Spleen (tissue), 7 donors: Measurements from ENCODE around the gene IRAG1.

Experiments
- POLR2A ChIP-seq, 3 donors: fragments of 450-650 bp; IDR thresholded peaks; one replicate each; pipeline ENCODE4 v1.5.1; 2017; ENCODE audit warnings: antibody characterized with exemption in 3 of 3, mild to moderate bottlenecking in 1 of 3
- TF ChIP-seq, protein P1 (sequence below), 11 experiments: fragments of 200-600 bp in 7 of 11; fragments of 450-650 bp in 4 of 11; sonication (generic) in 4 of 11; IDR thresholded peaks in 8 of 11; conservative IDR thresholded peaks in 3 of 11; 1 replicate in 7 of 11; 2 replicates in 4 of 11; pipeline versions ENCODE4 v1.4.0 to v1.8.0; 2016 to 2021; ENCODE audit warnings: antibody characterized with exemption in 11 of 11, inconsistent platforms in 4 of 11, mild to moderate bottlenecking in 1 of 11
- donor health status: DM: no; HTN: no; CAD: no; lungs with moderate emphysema.
- donor health status: DM: no; HTN: no; CAD: no.
- donor health status: DM: no; HTN: no; CAD: no.

DNA sequence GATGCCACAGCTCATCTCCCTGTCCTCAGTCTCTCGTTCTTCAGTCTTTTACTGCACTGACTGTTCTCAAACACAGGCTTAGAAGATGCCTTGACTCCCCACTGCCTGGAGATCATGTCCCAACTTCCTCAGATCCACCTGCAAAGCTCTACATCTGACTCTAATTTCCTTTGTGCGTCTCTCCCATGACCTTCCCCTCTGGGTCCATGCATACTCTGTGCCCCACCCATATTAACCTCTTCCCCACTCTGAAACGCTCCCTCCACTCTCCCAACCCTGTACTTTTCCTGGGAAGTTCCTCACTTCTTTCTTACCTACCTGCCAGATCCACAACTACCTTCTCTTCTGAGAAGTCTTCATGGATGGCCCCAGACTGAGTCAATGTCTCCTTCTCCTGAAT lies 16.6 kb downstream of the IRAG1 start:
- TF ChIP-seq POLR2A (IDR thresholded peaks at IDR 0.05) = no peak
- TF ChIP-seq, protein P1, sequence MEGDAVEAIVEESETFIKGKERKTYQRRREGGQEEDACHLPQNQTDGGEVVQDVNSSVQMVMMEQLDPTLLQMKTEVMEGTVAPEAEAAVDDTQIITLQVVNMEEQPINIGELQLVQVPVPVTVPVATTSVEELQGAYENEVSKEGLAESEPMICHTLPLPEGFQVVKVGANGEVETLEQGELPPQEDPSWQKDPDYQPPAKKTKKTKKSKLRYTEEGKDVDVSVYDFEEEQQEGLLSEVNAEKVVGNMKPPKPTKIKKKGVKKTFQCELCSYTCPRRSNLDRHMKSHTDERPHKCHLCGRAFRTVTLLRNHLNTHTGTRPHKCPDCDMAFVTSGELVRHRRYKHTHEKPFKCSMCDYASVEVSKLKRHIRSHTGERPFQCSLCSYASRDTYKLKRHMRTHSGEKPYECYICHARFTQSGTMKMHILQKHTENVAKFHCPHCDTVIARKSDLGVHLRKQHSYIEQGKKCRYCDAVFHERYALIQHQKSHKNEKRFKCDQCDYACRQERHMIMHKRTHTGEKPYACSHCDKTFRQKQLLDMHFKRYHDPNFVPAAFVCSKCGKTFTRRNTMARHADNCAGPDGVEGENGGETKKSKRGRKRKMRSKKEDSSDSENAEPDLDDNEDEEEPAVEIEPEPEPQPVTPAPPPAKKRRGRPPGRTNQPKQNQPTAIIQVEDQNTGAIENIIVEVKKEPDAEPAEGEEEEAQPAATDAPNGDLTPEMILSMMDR (IDR thresholded peaks at IDR 0.05 in 8 of 11, conservative IDR thresholded peaks at IDR 0.05 in 3 of 11) = no peak
